Calu3 (cell line): ENCODE data around the gene KAT5. TPM values are rescaled to one million over a fixed set of nuclear protein-coding genes. Genes with fewer than 3 reads are reported as not detected.
"Not testable (repeated sequence)": the region's sequence is repeated elsewhere in the genome, so short reads cannot be mapped to it uniquely, and the experiment has no call there.

ENCODE experiments used
- BruUV-seq: library from RNA; stranded (reverse); fragments of 400-500 nt; replicated peaks from 2 replicates; lab custom pipeline; 2021; lab: Mats Ljungman, UMichigan
- CTCF ChIA-PET: fragments of 300-600 bp; sonication (Branson Sonifier 250); formaldehyde crosslinking; loops from one replicate; lab custom pipeline; 2022; ENCODE audit warnings: antibody characterized with exemption; lab: Charles Lee
- DNase-seq: peaks from one replicate; pipeline ENCODE4 v3.0.0; 2022
- H3K27ac Mint-ChIP-seq: one replicate; pipeline ENCODE4 v1.8.0; 2022; ENCODE audit warnings: mixed read lengths; ENCODE audit not compliant: unreplicated experiment
- H3K27me3 Mint-ChIP-seq: one replicate; pipeline ENCODE4 v1.8.0; 2022; ENCODE audit warnings: mixed read lengths; ENCODE audit not compliant: unreplicated experiment
- H3K36me3 Mint-ChIP-seq: one replicate; pipeline ENCODE4 v1.8.0; 2022; ENCODE audit warnings: mild to moderate bottlenecking, moderate library complexity, mixed read lengths; ENCODE audit not compliant: insufficient read depth, unreplicated experiment
- H3K4me1 Mint-ChIP-seq: one replicate; pipeline ENCODE4 v1.8.0; 2022; ENCODE audit warnings: mild to moderate bottlenecking, low read depth, mixed read lengths; ENCODE audit not compliant: unreplicated experiment
- H3K4me3 Mint-ChIP-seq: one replicate; pipeline ENCODE4 v1.8.0; 2022; ENCODE audit warnings: mild to moderate bottlenecking, low read depth, moderate library complexity, mixed read lengths; ENCODE audit not compliant: unreplicated experiment
- H3K9me3 Mint-ChIP-seq: one replicate; pipeline ENCODE4 v1.8.0; 2022; ENCODE audit warnings: low read depth, mixed read lengths; ENCODE audit not compliant: unreplicated experiment
- intact Hi-C: fragments of 100-400 bp; cut with micrococcal nuclease; formaldehyde crosslinking; loops from one replicate; pipeline ENCODE4 v1.10.0; 2022; ENCODE audit not compliant: unreplicated experiment
- total RNA-seq: library from RNA; stranded (reverse); gene quantifications from 2 replicates; pipeline ENCODE4 v1.2.3, GENCODE V29; 2022
- TF ChIP-seq, protein P1 (sequence below): fragments of 200-600 bp; IDR thresholded peaks from one replicate; pipeline ENCODE4 v1.8.0; 2022; ENCODE audit warnings: antibody characterized with exemption; ENCODE audit not compliant: unreplicated experiment

KAT5 gene
- total RNA-seq, 1 experiment from 2014 or later: 50.9 TPM

DNA sequence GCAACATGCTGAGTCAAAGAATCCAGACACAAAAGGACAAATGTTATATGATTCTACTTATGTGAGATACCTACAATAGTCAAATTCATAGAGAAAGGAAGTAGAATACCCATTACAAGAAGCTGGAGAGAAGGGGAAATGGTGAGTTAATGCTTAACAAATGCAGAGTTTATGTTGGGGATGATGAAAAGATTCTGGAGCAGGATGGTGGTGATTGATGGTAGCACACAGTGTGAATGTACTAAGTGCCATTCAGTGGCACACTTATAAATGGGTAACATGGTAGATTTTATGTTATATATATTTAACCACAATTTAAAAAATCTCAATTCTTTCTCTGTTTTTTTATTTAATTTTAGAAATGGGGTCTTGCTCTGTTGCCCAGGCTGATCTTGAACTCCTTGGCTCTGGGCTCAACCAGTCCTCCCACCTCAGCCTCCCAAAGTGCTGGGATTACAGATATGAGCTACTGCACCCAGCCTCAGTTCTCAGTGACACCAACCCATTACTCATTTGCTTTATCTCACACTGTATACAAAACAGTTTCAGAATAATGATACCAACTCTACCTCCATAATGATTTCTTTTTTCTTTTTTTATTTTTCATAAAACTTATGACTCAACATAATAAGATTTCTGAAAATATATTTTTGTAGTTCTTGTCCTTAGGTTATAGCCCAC lies 39.7 kb upstream of the KAT5 start:
- BruUV-seq: no TSS peak
- DNase-seq: no peak
- Mint-ChIP-seq H3K4me3 (no peak overlapping the region), H3K27me3 (no peaks in the 10 kb centered on the region), H3K4me1 (peaks cover 8% of the 10 kb centered on the region), H3K36me3 (no peaks in the 10 kb centered on the region), H3K27ac (no peak overlapping the region), H3K9me3 (no peaks in the 10 kb centered on the region)
- intact Hi-C loops: no loop called here
- CTCF ChIA-PET: interaction anchor here (0.7 kb wide), 1 partner anchor 266 kb away, joined by 3 read pairs; no protein-coding TSS in a partner anchor
- TF ChIP-seq, protein P1, sequence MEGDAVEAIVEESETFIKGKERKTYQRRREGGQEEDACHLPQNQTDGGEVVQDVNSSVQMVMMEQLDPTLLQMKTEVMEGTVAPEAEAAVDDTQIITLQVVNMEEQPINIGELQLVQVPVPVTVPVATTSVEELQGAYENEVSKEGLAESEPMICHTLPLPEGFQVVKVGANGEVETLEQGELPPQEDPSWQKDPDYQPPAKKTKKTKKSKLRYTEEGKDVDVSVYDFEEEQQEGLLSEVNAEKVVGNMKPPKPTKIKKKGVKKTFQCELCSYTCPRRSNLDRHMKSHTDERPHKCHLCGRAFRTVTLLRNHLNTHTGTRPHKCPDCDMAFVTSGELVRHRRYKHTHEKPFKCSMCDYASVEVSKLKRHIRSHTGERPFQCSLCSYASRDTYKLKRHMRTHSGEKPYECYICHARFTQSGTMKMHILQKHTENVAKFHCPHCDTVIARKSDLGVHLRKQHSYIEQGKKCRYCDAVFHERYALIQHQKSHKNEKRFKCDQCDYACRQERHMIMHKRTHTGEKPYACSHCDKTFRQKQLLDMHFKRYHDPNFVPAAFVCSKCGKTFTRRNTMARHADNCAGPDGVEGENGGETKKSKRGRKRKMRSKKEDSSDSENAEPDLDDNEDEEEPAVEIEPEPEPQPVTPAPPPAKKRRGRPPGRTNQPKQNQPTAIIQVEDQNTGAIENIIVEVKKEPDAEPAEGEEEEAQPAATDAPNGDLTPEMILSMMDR: no peak

DNA sequence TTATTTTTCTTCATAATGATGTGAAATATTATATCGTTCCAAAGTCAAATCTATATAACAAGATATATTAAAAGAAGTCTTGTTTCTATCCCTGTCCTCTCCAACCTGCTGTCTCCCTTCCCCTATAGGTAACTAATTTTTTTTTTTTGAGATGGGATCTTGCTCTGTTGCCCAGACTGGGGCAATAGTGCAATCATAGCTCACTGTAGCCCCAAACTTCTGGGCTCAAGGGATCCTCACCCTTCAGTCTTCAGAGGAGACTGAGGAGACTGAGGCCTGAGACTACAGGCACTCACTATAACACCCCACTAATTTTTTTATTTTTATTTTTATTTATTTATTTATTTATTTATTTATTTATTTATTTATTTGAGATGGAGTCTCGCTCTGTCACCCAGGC lies 39.1 kb upstream of the KAT5 start:
- Mint-ChIP-seq H3K4me1 (peaks cover 8% of the 10 kb centered on the region), H3K4me3 (no peak overlapping the region), H3K27ac (no peak overlapping the region), H3K9me3 (no peaks in the 10 kb centered on the region), H3K27me3 (no peaks in the 10 kb centered on the region), H3K36me3 (no peaks in the 10 kb centered on the region)
- intact Hi-C loops: no loop called here
- DNase-seq: no peak
- CTCF ChIA-PET: no interaction called here
- no TSS peak for BruUV-seq
- TF ChIP-seq, protein P1: no peak

DNA sequence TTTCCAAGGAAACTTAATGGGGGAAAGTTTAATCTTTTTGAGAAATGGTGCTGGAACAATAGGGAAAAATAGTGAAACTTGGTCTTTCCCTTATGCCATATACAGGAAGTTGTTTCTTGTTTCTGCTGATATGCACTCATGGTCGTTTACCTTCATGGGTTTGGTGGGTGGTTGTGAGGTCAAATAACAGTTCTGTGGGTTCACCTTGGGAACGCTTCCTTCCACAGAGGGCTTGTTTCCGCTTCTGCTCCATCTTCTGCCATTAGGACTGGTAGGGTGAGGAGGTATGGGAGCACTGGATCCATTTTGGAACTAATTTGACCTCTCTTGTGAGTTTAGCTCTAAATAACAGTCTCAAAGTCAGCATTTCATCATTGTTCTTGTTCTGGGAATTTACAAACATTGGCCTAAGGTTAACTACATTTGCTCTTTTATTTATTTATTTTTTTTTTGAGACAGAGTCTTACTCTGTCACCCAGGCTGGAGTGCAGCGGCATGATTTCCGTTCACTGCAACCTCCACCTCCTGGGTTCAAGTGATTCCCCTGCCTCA lies 31.8 kb upstream of the KAT5 start:
- Mint-ChIP-seq H3K27me3 (peaks cover 20% of the 10 kb centered on the region), H3K9me3 (no peaks in the 10 kb centered on the region), H3K4me3 (no peak overlapping the region), H3K36me3 (no peaks in the 10 kb centered on the region), H3K4me1 (no peaks in the 10 kb centered on the region), H3K27ac (no peak overlapping the region)
- no TSS peak for BruUV-seq
- CTCF ChIA-PET: interaction anchor here (0.7 kb wide), 1 partner anchor 210 kb away, joined by 3 read pairs; no protein-coding TSS in a partner anchor
- no peak for DNase-seq
- intact Hi-C loops: no loop called here
- TF ChIP-seq, protein P1: no peak

DNA sequence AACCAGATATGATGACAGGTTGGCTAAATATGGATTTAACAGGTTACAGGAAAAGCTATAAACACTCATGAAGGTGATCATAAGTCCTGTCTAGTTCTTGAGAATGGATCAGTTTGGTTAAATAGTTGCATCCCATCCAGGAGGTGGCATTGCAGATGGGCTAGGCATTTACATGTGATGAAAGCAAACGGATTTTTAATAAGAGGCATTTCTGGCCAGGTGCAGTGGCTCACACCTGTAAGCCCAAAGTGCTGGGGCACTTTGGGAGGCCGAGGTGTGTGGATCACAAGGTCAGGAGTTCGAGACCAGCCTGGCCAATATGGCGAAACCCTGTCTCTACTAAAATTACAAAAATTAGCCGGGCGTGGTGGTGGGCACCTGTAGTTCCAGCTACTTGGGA lies 28.6 kb upstream of the KAT5 start:
- BruUV-seq, H3K36me3 Mint-ChIP-seq, H3K4me3 Mint-ChIP-seq, CTCF ChIA-PET, intact Hi-C loops, DNase-seq, H3K4me1 Mint-ChIP-seq, H3K9me3 Mint-ChIP-seq, H3K27ac Mint-ChIP-seq: not testable (repeated sequence)
- H3K27me3 Mint-ChIP-seq: peaks cover 20% of the 10 kb centered on the region

DNA sequence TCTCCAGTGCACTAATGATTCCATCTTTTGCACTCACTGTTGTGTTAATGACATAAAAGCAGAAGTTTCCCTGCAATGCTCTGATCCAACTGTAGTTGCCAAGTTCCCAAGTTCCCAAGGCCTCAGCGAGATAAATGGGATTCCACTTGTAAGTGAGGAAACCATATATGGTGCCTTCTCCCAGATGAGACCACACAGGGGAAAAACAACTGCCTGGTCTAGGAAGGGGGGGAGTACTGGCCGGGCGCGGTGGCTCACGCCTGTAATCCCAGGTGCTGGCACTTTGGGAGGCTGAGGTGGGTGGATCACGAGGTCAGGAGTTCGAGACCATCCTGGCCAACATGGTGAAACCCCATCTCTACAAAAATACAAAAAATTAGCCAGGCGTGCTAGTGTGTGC lies 26.1 kb upstream of the KAT5 start:
- no peaks in the 10 kb centered on the region for H3K4me1 Mint-ChIP-seq
- no TSS peak for BruUV-seq
- no peak for DNase-seq
- no peak overlapping the region for H3K27ac Mint-ChIP-seq
- H3K4me3 Mint-ChIP-seq: no peak overlapping the region
- H3K27me3 Mint-ChIP-seq: peaks cover 20% of the 10 kb centered on the region
- H3K9me3 Mint-ChIP-seq: no peaks in the 10 kb centered on the region
- intact Hi-C loops: no loop called here
- TF ChIP-seq, protein P1: no peak
- H3K36me3 Mint-ChIP-seq: no peaks in the 10 kb centered on the region
- CTCF ChIA-PET: no interaction called here

DNA sequence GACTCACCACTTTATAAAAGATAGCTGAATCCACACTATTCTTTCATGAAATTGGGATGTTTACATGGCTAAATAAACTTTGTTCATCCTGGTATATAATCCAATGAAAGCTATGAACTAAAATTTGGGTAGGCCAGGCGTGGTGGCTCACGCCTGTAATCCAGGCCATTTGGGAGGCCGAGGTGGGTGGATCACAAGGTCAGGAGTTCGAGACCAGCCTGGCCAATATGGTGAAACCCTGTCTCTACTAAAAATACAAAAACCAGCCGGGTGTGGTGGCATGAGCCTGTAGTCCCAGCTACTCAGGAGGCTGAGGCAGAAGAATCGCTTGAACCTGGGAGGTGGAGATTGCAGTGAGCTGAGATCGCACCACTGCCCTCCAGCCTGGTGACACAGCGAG lies 20.2 kb upstream of the KAT5 start:
- H3K9me3 Mint-ChIP-seq, BruUV-seq, H3K36me3 Mint-ChIP-seq, DNase-seq, intact Hi-C loops, CTCF ChIA-PET, H3K27me3 Mint-ChIP-seq, H3K4me3 Mint-ChIP-seq, H3K27ac Mint-ChIP-seq: not testable (repeated sequence)
- peaks cover 17% of the 10 kb centered on the region for H3K4me1 Mint-ChIP-seq
